Measurements from ENCODE around the gene CES2. TPM values are rescaled to one million over a fixed set of nuclear protein-coding genes. Genes with fewer than 3 reads are reported as not detected.

CES2 gene
- total and polyA plus RNA-seq, 10 of the 15 experiments (the other 5 are each of a cell fraction or from before 2014, with no cell fraction given) = 1.6 to 33.7 (median 21.0) TPM

GRCh38 chr16:66886321-66886720, 49.0 kb upstream of the CES2 start:
- Histone ChIP-seq H3K4me2 (ENCODE audit: control insufficient read depth, insufficient read depth) (no peak overlapping the region), H3K9ac (ENCODE audit: control insufficient read depth, insufficient read depth, low read length) (no peak overlapping the region), H4K20me1 (ENCODE audit: control insufficient read depth, insufficient read depth) (no peaks in the 10 kb centered on the region), H2AFZ (ENCODE audit: control insufficient read depth, low read depth, low read length) (no peak overlapping the region), H3K9me3 (replicated peaks; ENCODE audit: control insufficient read depth, insufficient read depth, low read length) (no peaks in the 10 kb centered on the region), H3K4me1 (ENCODE audit: control insufficient read depth, insufficient read depth, low read length) (no peaks in the 10 kb centered on the region; the same call in 1 of the 2 replicates), H3K27ac (ENCODE audit: control insufficient read depth, insufficient read depth) (no peak overlapping the region), H3K36me3 (ENCODE audit: control insufficient read depth in 2 of 2, insufficient read depth in 2 of 2, low read length in 1 of 2) (peaks cover 3 to 5% of the 10 kb centered on the region in 2 experiments), H3K27me3 (replicated peaks in 1 of 2; ENCODE audit: control insufficient read depth in 2 of 2, insufficient read depth in 2 of 2, low read length in 1 of 2) (no peaks in the 10 kb centered on the region), H3K4me3 (no peak overlapping the region), H3K79me2 (ENCODE audit: control insufficient read depth, insufficient read depth, low read length) (peaks cover 5% of the 10 kb centered on the region)
- TF ChIP-seq ASH2L (IDR thresholded peaks at IDR 0.05; ENCODE audit: borderline replicate concordance, low read depth) (no peak), RBBP5 (conservative IDR thresholded peaks at IDR 0.05) (no peak), ZBED1 (IDR thresholded peaks at IDR 0.05; ENCODE audit: borderline replicate concordance) (no peak), GABPA (IDR thresholded peaks at IDR 0.05; ENCODE audit: low read depth) (no peak), NR2C2 (IDR thresholded peaks at IDR 0.05; ENCODE audit: borderline replicate concordance, control insufficient read depth, insufficient read length, low read depth) (no peak), WRNIP1 (IDR thresholded peaks at IDR 0.05; ENCODE audit: borderline replicate concordance, low read depth, low read length) (no peak), EP300 (IDR thresholded peaks at IDR 0.05; ENCODE audit: borderline replicate concordance in 1 of 2, control insufficient read depth in 1 of 2, low read depth in 2 of 2, low read length in 2 of 2) (no peak), SUZ12 (IDR thresholded peaks at IDR 0.05; ENCODE audit: unreplicated experiment) (no peak), HDAC6 (IDR thresholded peaks at IDR 0.05; ENCODE audit: unreplicated experiment) (no peak), BCL11A (IDR thresholded peaks at IDR 0.05; ENCODE audit: low read depth, low read length) (no peak), EED (IDR thresholded peaks at IDR 0.05; ENCODE audit: low read depth) (no peak), ELK1 (IDR thresholded peaks at IDR 0.05; ENCODE audit: low read depth, low read length) (no peak), YBX1 (IDR thresholded peaks at IDR 0.05) (no peak), CEBPB (IDR thresholded peaks at IDR 0.05; ENCODE audit: borderline replicate concordance in 1 of 2, low read depth in 2 of 2, low read length in 2 of 2) (no peak), CEBPZ (IDR thresholded peaks at IDR 0.05; ENCODE audit: low read depth, low read length) (no peak), NFIC (IDR thresholded peaks at IDR 0.05; ENCODE audit: low read depth, low read length) (no peak), EZH2 (IDR thresholded peaks at IDR 0.05; ENCODE audit: borderline replicate concordance, control insufficient read depth, low read depth, low read length) (no peak), IRF3 (IDR thresholded peaks at IDR 0.05) (no peak), SMAD1 (IDR thresholded peaks at IDR 0.05; ENCODE audit: low read depth, partially characterized antibody) (no peak)
- ChIA-PET CTCF (interaction anchor here (0.6 to 5.2 kb wide), 5 partner anchors 8 to 302 kb away, joined by 3 to 34 read pairs (median 3); partner anchors contain the start of gene CDH16), SMC1A (ENCODE audit: uncharacterized antibody, unreplicated experiment) (interaction anchor here (1.3 kb wide), 1 partner anchor 9 kb away, joined by 4 read pairs; no protein-coding TSS in a partner anchor), RAD21 (ENCODE audit: unreplicated experiment) (interaction anchor here (1.3 kb wide), 1 partner anchor 9 kb away, joined by 4 read pairs; no protein-coding TSS in a partner anchor), POLR2A (interaction anchor here (0.6 kb wide), 2 partner anchors 139 to 145 kb away, joined by 3 read pairs; no protein-coding TSS in a partner anchor)
- FAIRE-seq (no peak), ATAC-seq (no peak), DNase-seq (ENCODE audit: low read depth, low spot score) (no peak)
- 98% methylated on average over 2 of the region's 2 CpGs for WGBS (ENCODE audit: insufficient coverage, insufficient replicate concordance, low lambda C conversion rate, missing lambda C conversion rate)
- intact Hi-C loops (cut with micrococcal nuclease; ENCODE audit: unreplicated experiment) = no loop called here
- no TSS peak for BruUV-seq (replicated peaks)
- in situ Hi-C loops (cut with MboI) = no loop called here
